Ectodermal cell (in vitro differentiated cells): ENCODE measurements around the gene TBC1D3B.
"Not testable (repeated sequence)": the region's sequence is repeated elsewhere in the genome, so short reads cannot be mapped to it uniquely, and the experiment has no call there.

ENCODE experiments used
- H3K27ac ChIP-seq: 2 replicates; pipeline ENCODE4 v1.7.0; 2013; ENCODE audit warnings: mild to moderate bottlenecking, low read depth, low read length; ENCODE audit not compliant: insufficient read depth, poor library complexity, severe bottlenecking
- H3K27me3 ChIP-seq: 2 replicates; pipeline ENCODE4 v1.7.0; 2013; ENCODE audit warnings: mild to moderate bottlenecking, low read length; ENCODE audit not compliant: insufficient read depth, control insufficient read depth, poor library complexity, severe bottlenecking
- H3K36me3 ChIP-seq: one replicate; pipeline ENCODE4 v1.7.0; 2013; ENCODE audit warnings: low read length; ENCODE audit not compliant: control insufficient read depth, insufficient read depth
- H3K4me1 ChIP-seq: one replicate; pipeline ENCODE4 v1.7.0; 2013; ENCODE audit warnings: low read length; ENCODE audit not compliant: control insufficient read depth, insufficient read depth
- H3K4me3 ChIP-seq: 2 replicates; pipeline ENCODE4 v1.7.0; 2013; ENCODE audit warnings: low read depth, low read length, control low read depth; ENCODE audit not compliant: insufficient read depth
- H3K9me3 ChIP-seq: 2 replicates; pipeline ENCODE4 v1.7.0; 2013; ENCODE audit warnings: mild to moderate bottlenecking, low read length, moderate library complexity; ENCODE audit not compliant: control insufficient read depth
- whole genome bisulfite sequencing, 2 experiments: methylation state at CpG; one replicate each; pipeline ENCODE4 v1.1.7; 2013; ENCODE audit warnings: missing lambda C conversion rate in 2 of 2; 5-methylcytosine and 5-hydroxymethylcytosine counted together

TBC1D3B gene

GRCh38 chr17:36201102-36201501 lies 24.7 kb upstream of the TBC1D3B start:
- not testable (repeated sequence) for H3K36me3 ChIP-seq, H3K9me3 ChIP-seq, H3K4me3 ChIP-seq, H3K27ac ChIP-seq, H3K4me1 ChIP-seq, H3K27me3 ChIP-seq
- 89 to 93% methylated on average over 4 of the region's 4 CpGs for WGBS, 2 experiments

- Histone ChIP-seq H3K27ac (no peak overlapping the region), H3K4me3 (no peak overlapping the region), H3K27me3 (no peaks in the 10 kb centered on the region), H3K4me1 (no peaks in the 10 kb centered on the region), H3K36me3 (no peaks in the 10 kb centered on the region), H3K9me3 (no peaks in the 10 kb centered on the region)
- WGBS, 2 experiments, result 92 to 95% methylated on average over 7 of the region's 7 CpGs
Observed at GRCh38 chr17:36198831-36199465, 22.5 kb upstream of the TBC1D3B start.

GRCh38 chr17:36197387-36197703 lies 20.9 kb upstream of the TBC1D3B start:
- H3K4me3 ChIP-seq, result no peak overlapping the region
- H3K9me3 ChIP-seq, result no peaks in the 10 kb centered on the region
- H3K36me3 ChIP-seq, result no peaks in the 10 kb centered on the region
- no peaks in the 10 kb centered on the region for H3K27me3 ChIP-seq
- WGBS, 2 experiments, result 94 to 96% methylated on average over 4 of the region's 4 CpGs
- peaks cover 5% of the 10 kb centered on the region for H3K4me1 ChIP-seq
- no peak overlapping the region for H3K27ac ChIP-seq

- Histone ChIP-seq H3K36me3 (no peaks in the 10 kb centered on the region), H3K27me3 (no peaks in the 10 kb centered on the region), H3K27ac (no peak overlapping the region), H3K9me3 (no peaks in the 10 kb centered on the region), H3K4me1 (peaks cover 5% of the 10 kb centered on the region), H3K4me3 (no peak overlapping the region)
- WGBS, 2 experiments, result 89 to 95% methylated on average over 3 of the region's 3 CpGs
Observed at GRCh38 chr17:36196131-36196486, 19.7 kb upstream of the TBC1D3B start.

- no peak overlapping the region for H3K27ac ChIP-seq
- no peak overlapping the region for H3K4me3 ChIP-seq
- H3K4me1 ChIP-seq, result peaks cover 5% of the 10 kb centered on the region
- H3K27me3 ChIP-seq, result no peaks in the 10 kb centered on the region
- 64 to 73% methylated on average over 10 of the region's 10 CpGs for WGBS, 2 experiments
- H3K36me3 ChIP-seq, result no peaks in the 10 kb centered on the region
- H3K9me3 ChIP-seq, result no peaks in the 10 kb centered on the region
Observed at GRCh38 chr17:36195434-36196130, 19.1 kb upstream of the TBC1D3B start.

GRCh38 chr17:36194832-36195433 lies 18.5 kb upstream of the TBC1D3B start:
- H3K9me3 ChIP-seq, H3K4me3 ChIP-seq, H3K4me1 ChIP-seq, H3K27ac ChIP-seq, H3K27me3 ChIP-seq, H3K36me3 ChIP-seq: not testable (repeated sequence)
- WGBS, 2 experiments, result 91 to 94% methylated on average over 8 to 10 of the region's 10 CpGs

GRCh38 chr17:36194147-36194831 lies 17.9 kb upstream of the TBC1D3B start:
- H3K27ac ChIP-seq, H3K4me1 ChIP-seq, H3K36me3 ChIP-seq, H3K9me3 ChIP-seq, H3K27me3 ChIP-seq, H3K4me3 ChIP-seq: not testable (repeated sequence)
- WGBS, 2 experiments, result 98 to 99% methylated on average over 5 of the region's 8 CpGs

- H3K36me3 ChIP-seq, result no peaks in the 10 kb centered on the region
- no peak overlapping the region for H3K27ac ChIP-seq
- no peak overlapping the region for H3K4me3 ChIP-seq
- peaks cover 5% of the 10 kb centered on the region for H3K4me1 ChIP-seq
- H3K27me3 ChIP-seq, result no peaks in the 10 kb centered on the region
- no peaks in the 10 kb centered on the region for H3K9me3 ChIP-seq
- WGBS, 2 experiments, result no CpG with 5 or more reads among the region's 1 CpG
Observed at GRCh38 chr17:36193216-36193775, 16.9 kb upstream of the TBC1D3B start.

- H3K36me3 ChIP-seq, H3K4me3 ChIP-seq, H3K4me1 ChIP-seq, H3K27me3 ChIP-seq, H3K27ac ChIP-seq, H3K9me3 ChIP-seq: not testable (repeated sequence)
- WGBS, 2 experiments, result 93 to 94% methylated on average over 9 of the region's 9 CpGs
Observed at GRCh38 chr17:36190549-36191330, 14.3 kb upstream of the TBC1D3B start.
